Measurements from ENCODE around the gene KCND2. TPM values are rescaled to one million over a fixed set of nuclear protein-coding genes. Genes with fewer than 3 reads are reported as not detected.

KCND2 gene
- total RNA-seq, 1 donor from 2014 or later = 0.12 TPM

GRCh38 chr7:120723465-120724385 is 450.8 kb downstream of the KCND2 start:
- no peak for TF ChIP-seq CTCF (conservative IDR thresholded peaks at IDR 0.05; ENCODE audit: low read depth, low read length)
- DNase-seq (ENCODE audit: low read depth) = no peak
- H3K4me3 ChIP-seq (ENCODE audit: low read depth, low read length) = no peak overlapping the region

GRCh38 chr7:120724448-120724847 is 451.5 kb downstream of the KCND2 start:
- H3K4me3 ChIP-seq (ENCODE audit: low read depth, low read length) = no peak overlapping the region
- DNase-seq (ENCODE audit: low read depth) = no peak

GRCh38 chr7:120724955-120725354 is 452.0 kb downstream of the KCND2 start:
- DNase-seq (ENCODE audit: low read depth) = no peak
- H3K4me3 ChIP-seq (ENCODE audit: low read depth, low read length) = no peak overlapping the region
- no peak for TF ChIP-seq CTCF (conservative IDR thresholded peaks at IDR 0.05; ENCODE audit: low read depth, low read length)

More at GRCh38 chr7:120724448-120724847, 451.5 kb downstream of the KCND2 start:
- TF ChIP-seq CTCF (conservative IDR thresholded peaks at IDR 0.05; ENCODE audit: low read depth, low read length) = no peak

- no peak overlapping the region for H3K4me3 ChIP-seq (ENCODE audit: low read depth, low read length)
- TF ChIP-seq CTCF (conservative IDR thresholded peaks at IDR 0.05; ENCODE audit: low read depth, low read length) = peak; percentile 70
- DNase-seq (ENCODE audit: low read depth) = no peak
These were observed 452.5 kb downstream of the KCND2 start for GRCh38 chr7:120725376-120726039.

GRCh38 chr7:120729245-120729644 is 456.3 kb downstream of the KCND2 start:
- no peak for TF ChIP-seq CTCF (conservative IDR thresholded peaks at IDR 0.05; ENCODE audit: low read depth, low read length)
- no peak for DNase-seq (ENCODE audit: low read depth)
- H3K4me3 ChIP-seq (ENCODE audit: low read depth, low read length) = no peak overlapping the region

- DNase-seq (ENCODE audit: low read depth) = no peak
- no peak for TF ChIP-seq CTCF (conservative IDR thresholded peaks at IDR 0.05; ENCODE audit: low read depth, low read length)
- H3K4me3 ChIP-seq (ENCODE audit: low read depth, low read length) = no peak overlapping the region
These were observed 458.3 kb downstream of the KCND2 start for GRCh38 chr7:120731271-120731670.

Measured in epithelial cell of proximal tubule (primary cell).